Loucy (cell line): ENCODE results near the gene CDCA3.

Experiments
- CTCF ChIP-seq: fragments of 200-600 bp; sonication (generic); conservative IDR thresholded peaks from 2 replicates; pipeline ENCODE4 v1.5.1; 2014; ENCODE audit warnings: mild to moderate bottlenecking, antibody characterized with exemption, low read length
- EZH2phosphoT487 ChIP-seq: fragments of 200-600 bp; IDR thresholded peaks from 2 replicates; pipeline ENCODE4 v1.6.1; 2018; ENCODE audit warnings: antibody characterized with exemption, mild to moderate bottlenecking, moderate library complexity, borderline replicate concordance

DNA sequence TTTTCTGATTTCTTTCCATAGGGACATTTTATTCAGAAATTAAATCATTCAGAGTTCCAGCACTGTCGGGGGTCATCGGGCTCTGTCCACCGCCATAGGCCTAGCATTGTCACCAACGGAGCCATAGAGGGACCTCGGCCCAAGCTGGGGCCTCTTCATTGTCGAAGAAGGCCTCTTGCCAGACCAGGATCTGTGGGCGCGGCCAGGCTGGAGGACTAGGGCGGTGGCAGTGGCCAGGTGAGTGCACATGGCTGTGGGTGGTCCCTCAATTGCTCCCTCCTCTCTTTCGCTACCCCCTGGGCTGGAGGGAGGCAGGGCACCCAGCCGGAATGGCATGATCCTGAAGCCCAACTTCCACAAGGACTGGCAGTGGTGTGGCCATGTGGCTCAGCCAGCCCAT is 32.6 kb upstream of the CDCA3 start:
- TF ChIP-seq CTCF = no peak
- no peak for TF ChIP-seq EZH2phosphoT487
